Sciatic nerve (tissue), 2 donors: ENCODE data around the gene ALOX15B. TPM values are rescaled to one million over a fixed set of nuclear protein-coding genes. Genes with fewer than 3 reads are reported as not detected.
"Not testable (repeated sequence)": the region's sequence is repeated elsewhere in the genome, so short reads cannot be mapped to it uniquely, and the experiment has no call there.

Experiments used
- ATAC-seq: fragments of 200-7000 bp; cut with Tn5 transposase; one replicate; pipeline ENCODE4 v1.9.1; 2020; ENCODE audit warnings: mild to moderate bottlenecking, moderate library complexity
- DNase-seq: peaks from one replicate; pipeline ENCODE4 v3.0.0-alpha.2; 2020; ENCODE audit warnings: low spot score
- intact Hi-C: fragments of 100-400 bp; cut with DNase I; formaldehyde crosslinking; loops from one replicate; pipeline ENCODE4 v1.14.2; 2022
- total RNA-seq: library from RNA; stranded (reverse); fragmentation: NEBNext Ultra II Directional; extraction: Animal tissue kit (Norgen Biotek cat#: 25700); gene quantifications from one replicate; pipeline ENCODE4 v1.2.1, GENCODE V29; 2021
- donor health status: DM: no; HTN: no; CAD: no.
- donor health status: DM: no; HTN: no; CAD: no.

Gene ALOX15B
- total RNA-seq, 1 donor from 2014 or later: not detected

- ATAC-seq (peak; percentile 73), DNase-seq (no peak)
- intact Hi-C loops: no loop called here
Observed at GRCh38 chr17:8056232-8056975, 17.5 kb downstream of the ALOX15B start.

GRCh38 chr17:8056976-8057625 lies 18.2 kb downstream of the ALOX15B start:
- intact Hi-C loops: no loop called here
- ATAC-seq (no peak), DNase-seq (no peak)

GRCh38 chr17:8057691-8058114 lies 18.8 kb downstream of the ALOX15B start:
- intact Hi-C loops: no loop called here
- DNase-seq: no peak
- ATAC-seq: peak; percentile 86

GRCh38 chr17:8059131-8059530 lies 20.3 kb downstream of the ALOX15B start:
- ATAC-seq: no peak
- no peak for DNase-seq
- intact Hi-C loops: no loop called here

- no peak for DNase-seq
- peak; percentile 62 for ATAC-seq
- intact Hi-C loops: no loop called here
Observed at GRCh38 chr17:8060274-8060673, 21.4 kb downstream of the ALOX15B start.

- intact Hi-C loops, DNase-seq, ATAC-seq: not testable (repeated sequence)
Observed at GRCh38 chr17:8061851-8062250, 23.0 kb downstream of the ALOX15B start.

- no peak for DNase-seq
- intact Hi-C loops: no loop called here
- ATAC-seq: no peak
Observed at GRCh38 chr17:8062435-8062806, 23.6 kb downstream of the ALOX15B start.

GRCh38 chr17:8062807-8063483 lies 24.1 kb downstream of the ALOX15B start:
- no peak for DNase-seq
- no peak for ATAC-seq
- intact Hi-C loops: no loop called here

GRCh38 chr17:8063761-8064534 lies 25.1 kb downstream of the ALOX15B start:
- intact Hi-C loops: no loop called here
- ATAC-seq: no peak
- no peak for DNase-seq

GRCh38 chr17:8064561-8065019 lies 25.7 kb downstream of the ALOX15B start:
- intact Hi-C loops: no loop called here
- ATAC-seq (no peak), DNase-seq (no peak)

GRCh38 chr17:8066841-8067775 lies 28.2 kb downstream of the ALOX15B start:
- intact Hi-C loops: no loop called here
- DNase-seq (no peak), ATAC-seq (no peak)

GRCh38 chr17:8067806-8068205 lies 28.9 kb downstream of the ALOX15B start:
- no peak for ATAC-seq
- intact Hi-C loops: no loop called here
- DNase-seq: no peak

GRCh38 chr17:8068736-8069586 lies 30.1 kb downstream of the ALOX15B start:
- intact Hi-C loops: no loop called here
- DNase-seq: no peak

GRCh38 chr17:8069587-8069860 lies 30.7 kb downstream of the ALOX15B start:
- intact Hi-C loops: no loop called here
- ATAC-seq: no peak
- DNase-seq: no peak

More at GRCh38 chr17:8068736-8069586, 30.1 kb downstream of the ALOX15B start:
- peak; percentile 29 for ATAC-seq

GRCh38 chr17:8071496-8071895 lies 32.6 kb downstream of the ALOX15B start:
- no peak for DNase-seq

GRCh38 chr17:8072341-8072728 lies 33.5 kb downstream of the ALOX15B start:
- ATAC-seq (no peak), DNase-seq (no peak)
- intact Hi-C loops: no loop called here

More at GRCh38 chr17:8071496-8071895, 32.6 kb downstream of the ALOX15B start:
- ATAC-seq: no peak
- intact Hi-C loops: no loop called here

- DNase-seq (no peak), ATAC-seq (peak; percentile 11)
- intact Hi-C loops: no loop called here
Observed at GRCh38 chr17:8072729-8073461, 34.0 kb downstream of the ALOX15B start.
